ENCODE data around the gene PRICKLE1.

The PRICKLE1 gene

DNA sequence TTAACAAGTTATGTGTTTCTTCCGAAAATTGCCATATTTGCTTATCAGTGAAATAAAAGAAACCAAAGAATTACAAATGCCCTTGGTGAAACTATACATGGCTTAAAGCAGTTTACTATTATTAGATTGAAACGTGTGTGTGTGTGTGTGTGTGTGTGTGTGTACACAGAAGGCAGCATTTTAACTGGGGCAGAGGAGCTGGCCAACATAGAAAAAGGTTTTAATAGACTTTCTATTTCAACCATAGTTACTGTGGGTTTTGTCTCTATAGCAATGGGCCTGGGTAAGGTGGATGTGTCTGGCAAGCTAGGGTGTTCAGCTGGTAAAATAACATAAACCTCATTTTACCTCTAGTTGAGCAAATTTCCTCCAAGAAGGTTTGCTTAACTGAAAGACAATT, 6.5 kb downstream of the PRICKLE1 start:
- TF ChIP-seq GABPA (IDR thresholded peaks at IDR 0.05; ENCODE audit: low read depth) (no peak), POLR2AphosphoS5 (IDR thresholded peaks at IDR 0.05; ENCODE audit: low read depth) (no peak), SPI1 (IDR thresholded peaks at IDR 0.05; ENCODE audit: borderline replicate concordance, low read depth) (no peak)
- TF ChIP-seq, protein P1, sequence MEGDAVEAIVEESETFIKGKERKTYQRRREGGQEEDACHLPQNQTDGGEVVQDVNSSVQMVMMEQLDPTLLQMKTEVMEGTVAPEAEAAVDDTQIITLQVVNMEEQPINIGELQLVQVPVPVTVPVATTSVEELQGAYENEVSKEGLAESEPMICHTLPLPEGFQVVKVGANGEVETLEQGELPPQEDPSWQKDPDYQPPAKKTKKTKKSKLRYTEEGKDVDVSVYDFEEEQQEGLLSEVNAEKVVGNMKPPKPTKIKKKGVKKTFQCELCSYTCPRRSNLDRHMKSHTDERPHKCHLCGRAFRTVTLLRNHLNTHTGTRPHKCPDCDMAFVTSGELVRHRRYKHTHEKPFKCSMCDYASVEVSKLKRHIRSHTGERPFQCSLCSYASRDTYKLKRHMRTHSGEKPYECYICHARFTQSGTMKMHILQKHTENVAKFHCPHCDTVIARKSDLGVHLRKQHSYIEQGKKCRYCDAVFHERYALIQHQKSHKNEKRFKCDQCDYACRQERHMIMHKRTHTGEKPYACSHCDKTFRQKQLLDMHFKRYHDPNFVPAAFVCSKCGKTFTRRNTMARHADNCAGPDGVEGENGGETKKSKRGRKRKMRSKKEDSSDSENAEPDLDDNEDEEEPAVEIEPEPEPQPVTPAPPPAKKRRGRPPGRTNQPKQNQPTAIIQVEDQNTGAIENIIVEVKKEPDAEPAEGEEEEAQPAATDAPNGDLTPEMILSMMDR (IDR thresholded peaks at IDR 0.05; ENCODE audit: insufficient read depth, low read length), result no peak
- TF ChIP-seq, protein P2, sequence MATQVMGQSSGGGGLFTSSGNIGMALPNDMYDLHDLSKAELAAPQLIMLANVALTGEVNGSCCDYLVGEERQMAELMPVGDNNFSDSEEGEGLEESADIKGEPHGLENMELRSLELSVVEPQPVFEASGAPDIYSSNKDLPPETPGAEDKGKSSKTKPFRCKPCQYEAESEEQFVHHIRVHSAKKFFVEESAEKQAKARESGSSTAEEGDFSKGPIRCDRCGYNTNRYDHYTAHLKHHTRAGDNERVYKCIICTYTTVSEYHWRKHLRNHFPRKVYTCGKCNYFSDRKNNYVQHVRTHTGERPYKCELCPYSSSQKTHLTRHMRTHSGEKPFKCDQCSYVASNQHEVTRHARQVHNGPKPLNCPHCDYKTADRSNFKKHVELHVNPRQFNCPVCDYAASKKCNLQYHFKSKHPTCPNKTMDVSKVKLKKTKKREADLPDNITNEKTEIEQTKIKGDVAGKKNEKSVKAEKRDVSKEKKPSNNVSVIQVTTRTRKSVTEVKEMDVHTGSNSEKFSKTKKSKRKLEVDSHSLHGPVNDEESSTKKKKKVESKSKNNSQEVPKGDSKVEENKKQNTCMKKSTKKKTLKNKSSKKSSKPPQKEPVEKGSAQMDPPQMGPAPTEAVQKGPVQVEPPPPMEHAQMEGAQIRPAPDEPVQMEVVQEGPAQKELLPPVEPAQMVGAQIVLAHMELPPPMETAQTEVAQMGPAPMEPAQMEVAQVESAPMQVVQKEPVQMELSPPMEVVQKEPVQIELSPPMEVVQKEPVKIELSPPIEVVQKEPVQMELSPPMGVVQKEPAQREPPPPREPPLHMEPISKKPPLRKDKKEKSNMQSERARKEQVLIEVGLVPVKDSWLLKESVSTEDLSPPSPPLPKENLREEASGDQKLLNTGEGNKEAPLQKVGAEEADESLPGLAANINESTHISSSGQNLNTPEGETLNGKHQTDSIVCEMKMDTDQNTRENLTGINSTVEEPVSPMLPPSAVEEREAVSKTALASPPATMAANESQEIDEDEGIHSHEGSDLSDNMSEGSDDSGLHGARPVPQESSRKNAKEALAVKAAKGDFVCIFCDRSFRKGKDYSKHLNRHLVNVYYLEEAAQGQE (IDR thresholded peaks at IDR 0.05; ENCODE audit: insufficient replicate concordance, low read depth), result no peak
- Histone ChIP-seq H3K4me3 (replicated peaks; ENCODE audit: insufficient read depth, low read length) (no peak overlapping the region), H3K27ac (replicated peaks) (no peak overlapping the region)

DNA sequence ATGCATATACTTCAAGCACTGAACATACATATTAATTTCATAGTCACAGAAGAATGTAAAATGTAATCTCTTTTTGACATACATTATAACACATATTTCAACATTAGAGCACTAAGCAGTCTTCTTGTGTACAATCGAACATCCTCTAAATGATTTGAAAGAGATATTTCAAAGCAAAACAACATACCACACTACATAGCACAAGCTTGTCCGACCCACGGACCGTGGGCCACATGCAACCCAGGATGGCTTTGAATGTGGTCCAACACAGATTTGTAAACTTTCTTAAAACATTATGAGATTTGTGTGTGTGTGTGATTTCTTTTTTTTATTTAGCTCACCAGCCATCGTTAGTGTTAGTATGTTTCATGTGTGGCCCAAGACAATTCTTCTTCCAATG, 7.0 kb downstream of the PRICKLE1 start:
- Histone ChIP-seq H3K4me3 (replicated peaks; ENCODE audit: insufficient read depth, low read length) (no peak overlapping the region), H3K27ac (replicated peaks) (no peak overlapping the region), H3K27me3 (ENCODE audit: insufficient read depth, poor library complexity, severe bottlenecking) (peaks cover 9% of the 10 kb centered on the region)
- DNase-seq (ENCODE audit: low read depth in 1 of 2, low spot score in 1 of 2), result no peak
- TF ChIP-seq GABPA (IDR thresholded peaks at IDR 0.05; ENCODE audit: low read depth) (no peak), POLR2AphosphoS5 (IDR thresholded peaks at IDR 0.05; ENCODE audit: low read depth) (no peak), SPI1 (IDR thresholded peaks at IDR 0.05; ENCODE audit: borderline replicate concordance, low read depth) (no peak)
- TF ChIP-seq, protein P1 (IDR thresholded peaks at IDR 0.05; ENCODE audit: insufficient read depth, low read length), result no peak
- TF ChIP-seq, protein P2 (IDR thresholded peaks at IDR 0.05; ENCODE audit: insufficient replicate concordance, low read depth), result no peak

More for the DNA sequence above, 6.5 kb downstream of the PRICKLE1 start:
- H3K27me3 ChIP-seq (ENCODE audit: insufficient read depth, poor library complexity, severe bottlenecking), result peaks cover 13% of the 10 kb centered on the region
- DNase-seq (ENCODE audit: low read depth in 1 of 2, low spot score in 1 of 2), result no peak

DNA sequence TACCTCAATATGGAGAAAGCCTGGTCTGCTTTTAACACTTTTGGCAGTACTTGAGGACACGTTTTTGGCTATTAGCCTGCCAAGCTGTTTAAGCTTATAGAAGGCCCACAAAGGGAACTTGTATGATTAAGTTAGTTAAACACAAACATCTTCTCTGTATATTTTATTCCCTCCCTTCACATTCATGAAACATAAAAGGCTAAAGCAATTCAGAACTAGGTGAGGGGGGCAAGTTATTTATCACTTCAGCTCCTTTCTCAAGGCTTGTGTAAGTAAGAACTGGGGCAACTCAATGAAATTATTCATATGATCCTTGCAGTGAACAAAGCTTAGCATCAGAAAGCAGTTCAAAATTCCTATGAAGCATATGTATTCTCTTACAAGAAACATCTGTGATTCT, 7.5 kb downstream of the PRICKLE1 start:
- H3K27me3 ChIP-seq (ENCODE audit: insufficient read depth, poor library complexity, severe bottlenecking), result peaks cover 4% of the 10 kb centered on the region
- H3K27ac ChIP-seq (replicated peaks), result no peak overlapping the region
- no peak overlapping the region for H3K4me3 ChIP-seq (replicated peaks; ENCODE audit: insufficient read depth, low read length)
- DNase-seq (ENCODE audit: low read depth in 1 of 2, low spot score in 1 of 2), result no peak
- TF ChIP-seq, protein P2 (IDR thresholded peaks at IDR 0.05; ENCODE audit: insufficient replicate concordance, low read depth), result no peak
- no peak for TF ChIP-seq GABPA (IDR thresholded peaks at IDR 0.05; ENCODE audit: low read depth)
- TF ChIP-seq, protein P1 (IDR thresholded peaks at IDR 0.05; ENCODE audit: insufficient read depth, low read length), result no peak
- no peak for TF ChIP-seq POLR2AphosphoS5 (IDR thresholded peaks at IDR 0.05; ENCODE audit: low read depth)
- TF ChIP-seq SPI1 (IDR thresholded peaks at IDR 0.05; ENCODE audit: borderline replicate concordance, low read depth), result no peak

Measured in HL-60 (cell line).